HepG2 (cell line): ENCODE results near the gene ABHD17A. TPM values are rescaled to one million over a fixed set of nuclear protein-coding genes. Genes with fewer than 3 reads are reported as not detected.

ENCODE experiments used
- ATAC-seq: fragments of 200-7000 bp; cut with Tn5 transposase; 3 replicates; pipeline ENCODE4 v1.9.1; 2020; ENCODE audit warnings: mild to moderate bottlenecking, moderate library complexity
- BruUV-seq: library from RNA; stranded (reverse); fragments of 400-500 nt; replicated peaks from 2 replicates; lab custom pipeline; 2021; lab: Mats Ljungman, UMichigan
- CTCF ChIA-PET: fragments of 300-600 bp; formaldehyde crosslinking; extraction: SDS; loops from one replicate; lab custom pipeline; 2021; ENCODE audit warnings: low total read pairs, inconsistent platforms, low intra/inter-chr PET ratio; lab: Yijun Ruan, JAX
- POLR2A ChIA-PET: fragments of 350-600 bp; sonication (Branson Sonifier 250); formaldehyde crosslinking; loops from one replicate; lab custom pipeline; 2020; ENCODE audit warnings: antibody characterized with exemption, inconsistent platforms; lab: Yijun Ruan, JAX
- DNase-seq: peaks from one replicate; pipeline ENCODE4 v3.0.0-alpha.2; 2015; ENCODE audit warnings: low spot score
- FAIRE-seq: peaks from 3 replicates; lab custom pipeline; 2011; peaks lifted over from hg19 to GRCh38; lab: Jason Lieb, UNC
- H2AFZ ChIP-seq: one replicate; pipeline ENCODE4 v1.6.1; 2011; ENCODE audit warnings: low read length, inconsistent platforms
- H3K27ac ChIP-seq: fragments of 300-600 bp; 3 replicates; pipeline ENCODE4 v1.8.0; 2011; ENCODE audit warnings: mixed run types, mild to moderate bottlenecking, mixed read lengths, low read length, inconsistent platforms; ENCODE audit not compliant: insufficient read depth; ENCODE audit errors: extremely low read length
- H3K27me3 ChIP-seq, 2 experiments: fragments of 200-600 bp in 1 of 2; 2 replicates in 1 of 2; 3 replicates in 1 of 2; pipeline versions ENCODE4 v1.6.0 to v1.8.0; 2011; ENCODE audit warnings: low read length in 2 of 2, mild to moderate bottlenecking in 2 of 2, moderate library complexity in 2 of 2, inconsistent platforms in 1 of 2; ENCODE audit not compliant: insufficient read depth in 2 of 2, control insufficient read depth in 1 of 2
- H3K36me3 ChIP-seq, 2 experiments: fragments of 200-600 bp in 1 of 2; replicated peaks in 1 of 2; 2 replicates in 1 of 2; 3 replicates in 1 of 2; pipeline versions ENCODE4 v1.5.1 to v1.8.0; 2011; ENCODE audit warnings: low read length in 2 of 2, inconsistent platforms in 1 of 2; ENCODE audit not compliant: insufficient read depth in 2 of 2, control insufficient read depth in 1 of 2
- H3K4me1 ChIP-seq: 2 replicates; pipeline ENCODE4 v1.5.1; 2012; ENCODE audit warnings: low read length, inconsistent platforms; ENCODE audit not compliant: insufficient read depth
- H3K4me2 ChIP-seq: 2 replicates; pipeline ENCODE4 v1.6.0; 2011; ENCODE audit warnings: low read depth, low read length, inconsistent platforms
- H3K4me3 ChIP-seq, 3 experiments: fragments of 200-600 bp in 1 of 3; sonication (generic), shearing (Covaris generic) in 1 of 3; replicated peaks in 1 of 3; 2 replicates each; pipeline ENCODE4 v1.5.1; 2011 to 2016; ENCODE audit warnings: low read length in 3 of 3, inconsistent platforms in 2 of 3, low read depth in 2 of 3, mild to moderate bottlenecking in 2 of 3, control low read depth in 1 of 3, mixed read lengths in 1 of 3; ENCODE audit not compliant: insufficient read depth in 1 of 3
- H3K79me2 ChIP-seq: one replicate; pipeline ENCODE4 v1.6.1; 2011; ENCODE audit warnings: low read length, inconsistent platforms; ENCODE audit not compliant: insufficient read depth
- H3K9ac ChIP-seq: 2 replicates; pipeline ENCODE4 v1.6.0; 2011; ENCODE audit warnings: mild to moderate bottlenecking, low read depth, low read length, inconsistent platforms; ENCODE audit not compliant: insufficient read depth
- H3K9me3 ChIP-seq: 2 replicates; pipeline ENCODE4 v1.5.1; 2012; ENCODE audit warnings: mild to moderate bottlenecking, low read length
- H4K20me1 ChIP-seq: 2 replicates; pipeline ENCODE4 v1.6.0; 2011; ENCODE audit warnings: inconsistent platforms, mild to moderate bottlenecking, low read length, moderate library complexity; ENCODE audit not compliant: insufficient read depth
- AGO2 ChIP-seq: fragments of 200-400 bp; formaldehyde crosslinking; optimal IDR thresholded peaks from 2 replicates; pipeline ENCODE3; 2017; ENCODE audit warnings: mild to moderate bottlenecking, low read depth, low read length, moderate library complexity
- KLF13 ChIP-seq: sonication (generic); formaldehyde crosslinking; IDR thresholded peaks from 2 replicates; pipeline ENCODE4 v1.4.0; 2020; ENCODE audit warnings: mild to moderate bottlenecking, missing genetic modification reagents
- MAZ ChIP-seq, 2 experiments: sonication (generic) in 1 of 2; formaldehyde crosslinking in 1 of 2; IDR thresholded peaks; 2 replicates each; pipeline versions ENCODE4 v1.5.0 to v1.6.1; 2012 to 2020; ENCODE audit warnings: low read depth in 2 of 2, mild to moderate bottlenecking in 2 of 2, borderline replicate concordance in 1 of 2, improper control_type of control experiment in 1 of 2, low read length in 1 of 2, missing genetic modification reagents in 1 of 2, moderate library complexity in 1 of 2
- RBFOX2 ChIP-seq: fragments of 200-400 bp; formaldehyde crosslinking; IDR thresholded peaks from 2 replicates; pipeline ENCODE4 v1.6.1; 2017; ENCODE audit warnings: low read depth, mild to moderate bottlenecking, low read length
- RBM22 ChIP-seq: fragments of 200-400 bp; formaldehyde crosslinking; optimal IDR thresholded peaks from 2 replicates; pipeline ENCODE3; 2017; ENCODE audit warnings: mild to moderate bottlenecking, low read length, moderate library complexity
- SMAD9 ChIP-seq: sonication (generic); formaldehyde crosslinking; IDR thresholded peaks from 2 replicates; pipeline ENCODE4 v1.5.1; 2020; ENCODE audit warnings: mild to moderate bottlenecking, missing genetic modification reagents
- ZBTB38 ChIP-seq: sonication (generic); formaldehyde crosslinking; IDR thresholded peaks from 2 replicates; pipeline ENCODE4 v1.5.1; 2020; ENCODE audit warnings: mild to moderate bottlenecking, missing genetic modification reagents
- ZNF33B ChIP-seq: sonication (generic); formaldehyde crosslinking; IDR thresholded peaks from 2 replicates; pipeline ENCODE4 v1.5.1; 2020; ENCODE audit warnings: mild to moderate bottlenecking, missing genetic modification reagents
- WGBS: methylation state at CpG from one replicate; pipeline ENCODE4 v1.1.6; 2017; ENCODE audit warnings: low lambda C conversion rate; 5-methylcytosine and 5-hydroxymethylcytosine counted together
- in situ Hi-C: cut with HindIII; loops from 2 replicates; pipeline ENCODE4 v1.10.0; 2017; ENCODE audit warnings: low pct_unique_long_range_greater_than_20kb; ENCODE audit not compliant: extremely low pct_ligation_motif_present
- intact Hi-C: fragments of 100-400 bp; cut with micrococcal nuclease; formaldehyde crosslinking; loops from one replicate; pipeline ENCODE4 v1.10.0; 2022; ENCODE audit not compliant: unreplicated experiment
- polyA plus RNA-seq, 8 experiments: library from polyadenylated mRNA; depleted of rRNA in 3 of 8; stranded (reverse) in 7 of 8; unstranded in 1 of 8; fragments of >200 nt; fragmentation: Illumina TruSeq in 4 of 8; extraction: Trizol in 4 of 8; gene quantifications; 2 replicates each; pipeline versions ENCODE4 v1.2.1 to v1.2.3, GENCODE V29; 2011 to 2016; ENCODE audit warnings: low read depth in 4 of 8, missing spikeins in 1 of 8, mixed read lengths in 1 of 8; ENCODE audit not compliant: insufficient read depth in 1 of 8
- total RNA-seq, 5 experiments: library from RNA; depleted of rRNA; stranded (reverse); fragments of >200 nt; fragmentation: Illumina TruSeq; extraction: Trizol; gene quantifications; 2 replicates each; pipeline ENCODE4 v1.2.3, GENCODE V29; 2016; ENCODE audit warnings: low read depth in 1 of 5
- TF ChIP-seq, protein P1 (sequence below): sonication (generic); formaldehyde crosslinking; IDR thresholded peaks from 2 replicates; pipeline ENCODE4 v1.4.0; 2020; ENCODE audit warnings: missing genetic modification reagents
- TF ChIP-seq, protein P2 (sequence below): sonication (generic); formaldehyde crosslinking; IDR thresholded peaks from 2 replicates; pipeline ENCODE4 v1.5.0; 2020; ENCODE audit warnings: mild to moderate bottlenecking, missing genetic modification reagents, moderate library complexity

The ABHD17A gene
- total and polyA plus RNA-seq, 2 of the 13 experiments (the other 11 are each of a cell fraction or from before 2014, with no cell fraction given), result 27.7 to 40.8 TPM

DNA sequence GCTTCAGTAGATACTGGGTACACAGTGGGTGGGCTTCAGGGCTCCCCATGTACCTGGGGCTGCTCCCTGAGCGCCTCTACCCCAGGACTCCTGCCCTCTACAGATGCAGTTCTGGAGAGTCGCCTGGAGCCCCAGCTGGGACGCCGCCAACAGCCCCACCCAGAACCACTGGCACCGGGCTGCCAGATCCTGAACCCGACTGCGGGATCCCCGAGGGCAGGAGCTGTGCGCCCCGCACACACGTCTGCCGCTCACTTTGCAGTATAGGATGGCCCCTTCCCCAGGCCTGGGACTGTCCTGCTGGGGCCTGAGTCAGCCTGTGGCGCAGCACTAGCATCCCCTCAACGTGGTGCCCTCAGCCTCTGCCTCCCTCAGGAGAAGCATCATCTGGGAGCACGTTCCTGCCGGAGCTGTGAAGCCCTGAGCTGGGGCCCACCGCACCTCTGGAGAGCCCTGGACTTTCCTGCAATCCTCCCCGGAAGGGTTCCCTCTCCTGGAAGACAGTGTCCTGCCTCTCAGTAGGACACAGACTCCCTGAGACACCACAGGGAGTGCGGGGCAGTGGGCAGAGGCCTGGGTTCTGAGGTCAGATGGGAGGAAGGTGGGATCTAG lies 40.7 kb downstream of the ABHD17A start:
- H3K4me2 ChIP-seq, result no peak overlapping the region
- H3K4me3 ChIP-seq, result no peak overlapping the region
- no peak overlapping the region for H2AFZ ChIP-seq
- H3K27me3 ChIP-seq, result no peaks in the 10 kb centered on the region; a peak in 1 of 5 replicates
- intact Hi-C loops, result no loop called here
- H3K9me3 ChIP-seq, result no peaks in the 10 kb centered on the region
- H3K4me1 ChIP-seq, result peaks cover 54% of the 10 kb centered on the region
- in situ Hi-C loops, result no loop called here
- TF ChIP-seq RBFOX2, result peak; percentile 29; the same call in 1 of the 2 replicates
- TF ChIP-seq ZNF33B (CRISPR knock-in tag), result no peak
- ChIA-PET POLR2A (no interaction called here), CTCF (no interaction called here)
- H3K36me3 ChIP-seq, result peaks cover 2 to 19% of the 10 kb centered on the region in 2 experiments; a peak in 2 of 5 replicates
- ATAC-seq (no peak), FAIRE-seq (no peak), DNase-seq (no peak)
- WGBS, result 95% methylated on average over 12 of the region's 19 CpGs
- no peak overlapping the region for H3K9ac ChIP-seq
- no peak overlapping the region for H3K27ac ChIP-seq
- BruUV-seq, result no TSS peak
- H4K20me1 ChIP-seq, result peaks cover 33% of the 10 kb centered on the region; the same call in 1 of the 2 replicates
- peaks cover 70% of the 10 kb centered on the region for H3K79me2 ChIP-seq

DNA sequence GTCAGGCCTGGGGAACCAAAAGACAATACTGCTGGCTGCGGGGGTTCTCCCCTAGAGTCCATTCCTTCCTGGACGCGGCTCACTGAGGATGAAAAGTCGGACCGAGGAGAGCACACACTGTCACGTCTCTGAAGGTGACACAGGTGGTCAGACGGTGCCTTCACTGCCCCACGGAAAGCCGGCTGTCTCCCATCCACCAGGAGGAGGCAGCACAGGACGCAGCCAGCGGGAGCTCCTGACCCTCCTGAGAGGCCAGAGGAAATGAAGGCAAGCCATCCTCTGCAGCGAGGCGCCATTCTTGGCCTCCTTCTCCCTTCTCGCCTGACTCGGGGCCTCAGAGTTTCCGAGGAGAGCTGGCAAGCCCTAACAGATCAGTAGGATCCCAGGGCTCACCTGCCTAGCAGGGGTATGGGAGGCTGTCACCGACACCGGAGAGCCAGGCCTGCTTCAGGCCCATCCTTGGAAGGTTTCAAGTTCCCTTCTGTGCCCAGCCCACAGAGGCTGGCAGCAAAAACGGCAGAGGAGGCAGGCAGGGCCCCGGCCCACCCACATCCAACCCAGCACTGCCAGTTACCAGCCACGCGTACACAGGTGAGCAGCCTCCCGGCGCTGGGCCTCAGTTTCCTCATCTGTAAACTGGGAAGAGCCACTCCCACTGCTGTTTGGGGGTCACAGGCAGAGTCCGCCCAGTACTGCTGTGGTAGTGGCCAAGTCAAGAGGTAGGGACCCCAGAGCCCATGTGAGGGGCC lies 41.5 kb downstream of the ABHD17A start:
- in situ Hi-C loops, result no loop called here
- CTCF ChIA-PET, result no interaction called here
- ATAC-seq, result no peak

More for the DNA sequence above, 41.5 kb downstream of the ABHD17A start:
- TF ChIP-seq, protein P1, sequence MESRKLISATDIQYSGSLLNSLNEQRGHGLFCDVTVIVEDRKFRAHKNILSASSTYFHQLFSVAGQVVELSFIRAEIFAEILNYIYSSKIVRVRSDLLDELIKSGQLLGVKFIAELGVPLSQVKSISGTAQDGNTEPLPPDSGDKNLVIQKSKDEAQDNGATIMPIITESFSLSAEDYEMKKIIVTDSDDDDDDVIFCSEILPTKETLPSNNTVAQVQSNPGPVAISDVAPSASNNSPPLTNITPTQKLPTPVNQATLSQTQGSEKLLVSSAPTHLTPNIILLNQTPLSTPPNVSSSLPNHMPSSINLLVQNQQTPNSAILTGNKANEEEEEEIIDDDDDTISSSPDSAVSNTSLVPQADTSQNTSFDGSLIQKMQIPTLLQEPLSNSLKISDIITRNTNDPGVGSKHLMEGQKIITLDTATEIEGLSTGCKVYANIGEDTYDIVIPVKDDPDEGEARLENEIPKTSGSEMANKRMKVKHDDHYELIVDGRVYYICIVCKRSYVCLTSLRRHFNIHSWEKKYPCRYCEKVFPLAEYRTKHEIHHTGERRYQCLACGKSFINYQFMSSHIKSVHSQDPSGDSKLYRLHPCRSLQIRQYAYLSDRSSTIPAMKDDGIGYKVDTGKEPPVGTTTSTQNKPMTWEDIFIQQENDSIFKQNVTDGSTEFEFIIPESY (CRISPR knock-in tag), result peak; percentile 91
- TF ChIP-seq, protein P2, sequence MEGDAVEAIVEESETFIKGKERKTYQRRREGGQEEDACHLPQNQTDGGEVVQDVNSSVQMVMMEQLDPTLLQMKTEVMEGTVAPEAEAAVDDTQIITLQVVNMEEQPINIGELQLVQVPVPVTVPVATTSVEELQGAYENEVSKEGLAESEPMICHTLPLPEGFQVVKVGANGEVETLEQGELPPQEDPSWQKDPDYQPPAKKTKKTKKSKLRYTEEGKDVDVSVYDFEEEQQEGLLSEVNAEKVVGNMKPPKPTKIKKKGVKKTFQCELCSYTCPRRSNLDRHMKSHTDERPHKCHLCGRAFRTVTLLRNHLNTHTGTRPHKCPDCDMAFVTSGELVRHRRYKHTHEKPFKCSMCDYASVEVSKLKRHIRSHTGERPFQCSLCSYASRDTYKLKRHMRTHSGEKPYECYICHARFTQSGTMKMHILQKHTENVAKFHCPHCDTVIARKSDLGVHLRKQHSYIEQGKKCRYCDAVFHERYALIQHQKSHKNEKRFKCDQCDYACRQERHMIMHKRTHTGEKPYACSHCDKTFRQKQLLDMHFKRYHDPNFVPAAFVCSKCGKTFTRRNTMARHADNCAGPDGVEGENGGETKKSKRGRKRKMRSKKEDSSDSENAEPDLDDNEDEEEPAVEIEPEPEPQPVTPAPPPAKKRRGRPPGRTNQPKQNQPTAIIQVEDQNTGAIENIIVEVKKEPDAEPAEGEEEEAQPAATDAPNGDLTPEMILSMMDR (CRISPR knock-in tag), result peak; percentile 32; the same call in 1 of the 2 replicates
- TF ChIP-seq RBM22 (peak; percentile 39), KLF13 (CRISPR knock-in tag) (no peak), SMAD9 (no peak), MAZ (IDR thresholded peaks at IDR 0.05; ENCODE audit: borderline replicate concordance, low read depth, low read length) (no peak), MAZ (CRISPR knock-in tag; IDR thresholded peaks at IDR 0.05; ENCODE audit: low read depth) (no peak), AGO2 (peak; percentile 8), ZBTB38 (CRISPR knock-in tag) (peak; percentile 67)
- no peak for DNase-seq
- Histone ChIP-seq H3K9ac (no peak overlapping the region), H3K4me3 (no peak overlapping the region), H3K27ac (no peak overlapping the region), H3K4me1 (peaks cover 58% of the 10 kb centered on the region), H3K27me3 (no peaks in the 10 kb centered on the region; a peak in 1 of 5 replicates), H3K4me2 (no peak overlapping the region), H2AFZ (no peak overlapping the region), H3K36me3 (peaks cover 2 to 19% of the 10 kb centered on the region in 2 experiments; a peak in 2 of 5 replicates), H4K20me1 (peaks cover 35% of the 10 kb centered on the region; the same call in 1 of the 2 replicates), H3K79me2 (peaks cover 76% of the 10 kb centered on the region), H3K9me3 (no peaks in the 10 kb centered on the region)
- no TSS peak for BruUV-seq
- 87% methylated on average over 9 of the region's 25 CpGs for WGBS
- no peak for FAIRE-seq
- intact Hi-C loops, result no loop called here
- POLR2A ChIA-PET, result no interaction called here
